GM21786 (cell line): ENCODE results near the gene ADCYAP1R1.
"Not testable (repeated sequence)": the region's sequence is repeated elsewhere in the genome, so short reads cannot be mapped to it uniquely, and the experiment has no call there.

Experiments
- ATAC-seq: cut with Tn5 transposase; IDR thresholded peaks from one replicate; pipeline ENCODE4 v1.9.1; 2021; ENCODE audit not compliant: unreplicated experiment

The ADCYAP1R1 gene

DNA sequence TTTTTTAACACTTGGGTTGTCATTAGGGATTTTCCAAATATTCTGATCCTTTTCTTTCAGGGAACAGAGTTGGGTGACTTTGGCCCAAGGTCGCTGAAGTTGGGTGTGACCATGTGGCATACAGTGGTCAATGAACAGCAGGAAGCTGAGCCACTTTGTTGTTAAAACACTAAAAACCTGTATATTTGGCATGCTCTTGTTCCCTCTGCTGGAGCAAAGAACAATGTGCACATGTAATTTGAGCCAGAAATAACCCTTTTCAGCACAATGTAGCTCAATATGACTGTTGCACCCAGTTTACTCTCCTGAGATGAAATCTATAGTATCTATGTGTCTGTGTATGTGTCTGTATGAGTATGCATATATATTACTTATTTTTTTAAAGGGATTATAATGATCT is 74.9 kb downstream of the ADCYAP1R1 start:
- no peak for ATAC-seq

DNA sequence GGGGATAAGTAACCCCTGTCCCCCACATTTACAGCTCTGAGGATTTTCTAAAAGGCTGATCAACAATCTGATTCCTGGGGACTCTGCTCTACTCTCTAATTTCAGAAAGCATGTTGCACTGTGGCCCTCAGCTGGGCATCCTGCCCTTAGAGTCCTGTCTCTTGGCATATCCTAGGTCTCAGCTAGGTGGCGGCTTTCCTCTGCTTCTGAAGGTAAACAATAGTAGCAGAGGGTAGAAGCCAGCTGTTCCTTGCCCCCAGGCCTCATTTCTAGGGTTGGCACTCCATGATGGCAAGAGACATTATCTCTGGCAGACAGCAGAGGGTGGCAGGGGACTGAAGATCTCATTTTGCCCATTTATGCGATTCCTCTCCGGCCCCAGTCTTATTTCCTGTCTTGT is 77.0 kb downstream of the ADCYAP1R1 start:
- ATAC-seq, result no peak

DNA sequence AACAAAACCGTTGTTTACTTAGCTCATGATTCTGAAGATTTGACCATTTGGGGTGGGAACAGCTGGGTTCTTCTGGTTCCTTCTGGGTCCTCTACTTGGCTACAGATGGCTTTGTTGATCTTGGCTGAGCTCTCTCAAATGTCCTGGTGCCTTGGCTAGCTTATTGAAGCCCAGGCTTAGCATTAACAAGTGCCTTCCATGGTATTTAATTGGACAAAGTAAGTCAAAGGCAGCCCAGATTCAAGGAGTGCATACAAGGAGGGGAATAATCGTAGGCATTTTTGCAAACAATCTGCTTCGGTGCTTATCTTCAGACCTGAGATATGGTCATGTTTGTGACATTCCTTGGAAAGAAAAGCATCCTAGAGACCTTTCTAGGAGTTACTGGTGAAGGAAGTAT is 81.4 kb downstream of the ADCYAP1R1 start:
- ATAC-seq, result no peak

DNA sequence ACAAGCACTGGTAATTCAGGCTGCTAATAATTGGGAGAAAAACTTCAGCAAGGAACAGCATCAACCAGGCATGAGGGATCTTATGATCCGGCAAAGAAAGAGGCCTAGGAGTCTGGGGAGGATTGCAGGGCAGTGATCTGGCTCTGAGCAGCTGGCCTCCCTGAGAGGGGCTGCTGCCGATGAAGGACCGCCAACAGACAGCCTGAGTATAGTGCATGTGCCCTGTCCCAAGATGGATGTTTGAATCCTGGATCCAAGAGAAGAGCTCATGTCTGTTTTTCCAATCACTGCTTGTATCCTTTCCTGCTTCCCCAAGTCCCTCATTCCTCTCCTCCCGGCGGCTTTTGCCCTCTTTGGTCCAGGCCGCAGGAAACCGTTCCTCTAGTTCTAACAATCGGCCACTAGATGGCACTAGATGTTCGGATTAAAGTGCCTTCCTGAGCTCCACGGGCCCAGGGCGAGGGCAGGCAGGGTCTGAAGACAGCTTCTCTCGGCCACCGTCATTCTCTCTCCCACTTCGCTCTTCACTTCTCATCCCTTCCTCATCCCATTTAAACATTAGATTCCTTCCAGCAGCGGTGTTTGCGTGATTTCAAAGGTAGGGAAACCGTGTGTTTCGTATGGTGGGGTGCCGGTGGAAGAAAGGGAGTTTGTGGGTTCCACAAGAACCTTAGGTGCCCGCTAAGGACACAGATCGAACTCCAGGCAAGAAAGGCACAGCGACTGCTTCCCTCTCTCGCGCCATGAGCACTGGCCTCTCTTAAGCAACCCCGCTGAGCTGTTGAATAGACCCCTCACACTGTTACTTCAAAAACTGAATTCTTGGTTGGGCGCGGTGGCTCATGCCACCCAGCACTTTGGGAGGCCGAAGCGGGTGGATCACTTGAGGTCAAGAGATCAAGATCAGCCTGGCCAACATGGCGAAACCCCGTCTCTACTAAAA is 82.4 kb downstream of the ADCYAP1R1 start:
- peak; percentile 88 for ATAC-seq

DNA sequence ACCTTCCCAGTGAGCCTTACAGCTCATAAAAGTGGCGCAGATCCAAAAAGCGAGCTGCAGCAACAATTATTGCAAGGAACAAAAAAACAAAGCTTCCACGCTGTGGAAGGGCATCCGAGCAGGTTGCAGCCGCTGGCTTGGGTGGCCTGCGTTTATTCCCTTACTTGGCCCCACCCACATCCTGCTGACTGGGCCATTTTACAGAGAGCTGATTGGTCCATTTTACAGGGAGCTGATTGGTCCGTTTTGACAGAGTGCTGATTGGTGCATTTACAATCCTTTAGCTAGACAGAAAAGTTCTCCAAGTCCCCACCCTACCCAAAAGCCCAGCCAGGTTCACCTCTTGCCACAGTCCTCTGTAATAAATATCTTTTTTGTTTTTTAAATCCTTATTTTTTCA is 85.1 kb downstream of the ADCYAP1R1 start:
- ATAC-seq, result no peak

DNA sequence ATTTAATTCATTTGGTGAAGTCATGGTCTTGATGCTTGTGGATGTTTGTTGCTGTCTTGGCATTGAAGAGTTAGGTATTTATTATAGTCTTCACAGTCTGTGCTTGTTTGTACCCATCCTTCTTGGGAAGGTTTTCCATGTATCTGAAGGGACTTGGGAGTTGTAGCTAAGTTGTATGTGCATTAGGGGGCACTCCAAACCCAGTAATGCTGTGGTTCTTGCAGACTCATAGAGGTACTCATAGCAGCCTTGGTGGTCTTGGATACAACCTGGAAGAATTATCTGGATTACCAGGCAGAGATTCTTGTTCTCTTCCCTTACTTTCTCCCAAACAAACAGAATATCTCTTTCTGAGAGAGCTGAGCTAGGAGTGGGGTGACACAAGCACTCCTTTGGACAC is 93.2 kb downstream of the ADCYAP1R1 start:
- no peak for ATAC-seq

DNA sequence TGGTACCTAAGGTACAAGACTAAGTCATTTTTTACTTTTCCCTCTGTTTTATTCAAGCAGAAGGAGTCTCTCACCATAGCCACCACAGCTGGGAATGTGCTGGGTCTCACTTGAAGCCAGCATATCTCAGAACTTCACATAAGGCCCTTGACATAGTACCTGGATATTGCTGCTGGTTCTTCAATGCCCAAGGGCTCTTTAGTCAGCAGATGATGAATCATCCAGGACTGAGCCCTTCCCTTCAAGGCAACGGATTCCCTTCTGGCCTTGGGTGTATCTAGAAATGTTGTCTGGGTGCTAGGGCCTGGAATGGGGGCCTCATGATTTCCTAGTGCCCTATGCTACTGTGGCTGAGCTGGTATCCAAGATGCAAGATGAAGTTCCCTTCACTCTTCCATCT is 93.9 kb downstream of the ADCYAP1R1 start:
- ATAC-seq, result no peak

DNA sequence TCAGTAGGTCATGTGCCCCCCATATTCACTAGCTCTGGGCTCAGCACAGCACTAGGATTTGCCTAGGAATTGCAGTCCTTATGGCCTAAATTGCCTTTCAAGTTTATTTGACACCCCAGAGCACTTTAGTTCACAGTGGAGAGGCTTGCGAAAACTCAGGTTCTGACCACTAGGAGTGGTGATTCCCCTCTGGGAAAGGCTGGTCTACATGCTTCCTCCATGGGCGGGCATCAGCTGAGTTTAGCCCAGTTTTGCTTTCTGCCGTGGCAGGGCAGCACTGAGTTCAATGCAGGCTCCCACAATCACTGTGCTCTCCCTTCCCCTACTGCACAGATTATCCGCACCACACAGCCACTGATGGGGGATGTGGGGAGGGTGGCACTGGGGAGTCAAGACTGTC is 94.4 kb downstream of the ADCYAP1R1 start:
- no peak for ATAC-seq

DNA sequence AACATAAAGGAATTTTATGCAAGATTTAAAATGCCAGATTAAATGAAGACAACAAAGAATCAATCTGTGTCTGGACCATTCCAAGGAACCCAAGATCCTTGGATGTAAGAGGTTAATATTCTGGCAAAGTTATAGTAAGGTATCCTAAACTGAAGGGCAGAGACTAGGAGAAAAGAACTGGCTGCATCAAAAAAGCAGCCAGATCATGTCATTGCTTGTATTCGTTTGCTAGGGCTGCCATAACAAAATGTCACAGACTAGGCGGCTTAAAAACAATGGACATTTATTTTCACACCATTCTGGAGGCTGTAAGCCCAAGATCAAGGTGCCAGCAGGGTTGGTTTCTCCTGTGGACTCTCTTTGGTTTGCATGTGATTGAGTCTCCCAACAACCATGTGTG is 99.7 kb downstream of the ADCYAP1R1 start:
- no peak for ATAC-seq

DNA sequence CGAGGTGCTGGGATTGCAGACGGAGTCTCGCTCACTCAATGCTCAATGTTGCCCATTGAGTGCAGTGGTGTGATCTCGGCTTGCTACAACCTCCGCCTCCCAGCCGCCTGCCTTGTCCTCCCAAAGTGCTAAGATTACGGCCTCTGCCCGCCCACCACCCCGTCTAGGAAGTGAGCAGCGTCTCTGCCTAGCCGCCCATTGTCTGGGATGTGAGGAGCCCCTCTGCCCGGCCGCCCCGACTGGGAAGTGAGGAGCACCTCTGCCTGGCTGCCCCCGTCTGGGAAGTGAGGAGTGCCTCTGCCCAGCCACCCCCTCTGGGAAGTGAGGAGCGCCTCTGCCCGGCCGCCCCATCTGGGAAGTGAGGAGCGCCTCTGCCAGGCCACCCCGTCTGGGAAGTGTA is 101.2 kb downstream of the ADCYAP1R1 start:
- ATAC-seq, result not testable (repeated sequence)

DNA sequence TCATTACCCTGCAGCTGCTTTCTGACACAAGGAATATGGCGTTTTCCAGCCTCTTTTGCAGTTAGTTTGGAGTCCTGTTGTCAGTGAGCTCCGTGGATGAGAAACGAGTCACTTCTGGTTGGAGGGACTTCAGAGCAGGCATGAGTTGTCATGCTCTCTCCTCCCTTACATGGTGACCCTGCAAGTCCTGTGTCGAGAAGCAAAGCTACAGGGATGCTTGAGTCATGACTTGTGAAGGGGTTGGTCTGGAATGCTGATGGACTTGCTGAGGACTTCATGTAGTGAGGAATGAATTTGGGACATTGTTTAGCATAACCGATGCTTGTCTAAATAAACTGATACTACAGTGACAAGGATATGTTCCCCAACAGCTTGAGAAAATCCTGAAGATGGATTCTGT is 108.8 kb downstream of the ADCYAP1R1 start:
- no peak for ATAC-seq
